Measurements from ENCODE around the gene PTK7. TPM values are rescaled to one million over a fixed set of nuclear protein-coding genes. Genes with fewer than 3 reads are reported as not detected.
A peak's percentile ranks its signal among the peaks of the same experiment; 100 is the strongest.
"Not testable (repeated sequence)": the region's sequence is repeated elsewhere in the genome, so short reads cannot be mapped to it uniquely, and the experiment has no call there.

PTK7 gene
- total RNA-seq, 2 donors from 2014 or later: 3.0 to 10.3 TPM

DNA sequence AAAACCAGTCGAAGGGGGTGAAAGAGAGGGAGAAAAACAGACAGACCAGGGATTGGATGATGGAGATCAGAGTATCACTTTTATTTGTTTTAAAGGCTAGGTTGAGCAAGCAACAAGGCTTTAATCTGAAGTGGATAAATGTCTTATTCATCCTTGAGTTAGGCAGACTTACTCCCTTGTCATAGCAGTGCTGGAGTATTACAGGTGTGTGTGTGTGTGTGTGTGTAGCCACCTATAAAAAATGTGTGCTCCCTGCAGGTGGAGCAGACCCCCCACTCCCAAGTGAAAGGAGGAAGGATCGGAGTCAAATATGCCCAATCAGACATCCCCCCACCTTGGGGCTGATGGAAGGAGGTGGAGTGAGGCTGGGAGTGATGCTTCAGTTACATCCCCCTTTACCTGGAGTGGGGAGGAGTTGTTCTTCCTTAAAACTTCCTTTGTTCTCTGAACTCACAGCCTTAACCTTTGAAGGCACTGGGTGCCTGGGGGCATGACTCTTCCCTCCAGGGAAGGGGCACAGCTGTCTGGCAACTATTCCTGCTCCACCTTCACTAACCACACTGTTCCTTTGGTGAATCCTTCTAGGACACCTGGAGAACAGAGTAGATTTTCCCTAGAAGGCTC is 27.3 kb downstream of the PTK7 start:
- no peak for DNase-seq (ENCODE audit: low spot score)

DNA sequence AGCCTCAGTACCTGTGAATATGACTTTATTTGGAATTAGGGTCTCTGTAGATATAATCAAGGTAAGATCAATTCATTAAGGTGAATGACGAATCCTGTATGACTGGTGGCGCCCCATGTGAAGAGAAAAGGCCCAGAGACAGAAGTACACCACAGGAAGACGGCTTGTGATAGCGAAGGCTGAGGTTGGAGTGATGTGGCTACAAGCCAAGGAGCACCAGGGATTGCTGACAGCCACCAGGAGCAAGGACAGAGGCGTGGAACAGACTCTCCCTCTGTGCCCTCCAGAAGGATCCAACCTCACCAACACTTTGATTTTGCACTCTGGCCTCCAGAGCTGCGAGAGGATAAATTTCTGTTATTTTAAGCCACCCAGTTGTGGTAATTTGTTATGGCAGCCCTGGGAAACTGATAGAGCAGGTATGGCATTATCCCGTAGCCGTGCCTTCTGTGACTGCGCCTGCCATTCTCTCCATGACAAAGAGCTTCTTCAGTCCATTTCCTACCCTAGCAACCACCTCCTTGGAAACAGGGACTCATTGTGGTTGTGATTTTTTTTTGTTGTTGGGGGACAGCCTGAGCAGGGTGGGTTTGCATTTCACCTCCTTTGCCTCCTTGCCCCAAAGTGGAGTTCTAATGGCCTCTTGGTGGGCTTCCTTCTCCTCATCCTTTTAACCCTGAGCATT is 29.6 kb downstream of the PTK7 start:
- intact Hi-C loops (cut with DNase I): no loop called here
- no peak for DNase-seq (ENCODE audit: low spot score)

More for the DNA sequence above, 27.3 kb downstream of the PTK7 start:
- intact Hi-C loops (cut with DNase I): no loop called here

DNA sequence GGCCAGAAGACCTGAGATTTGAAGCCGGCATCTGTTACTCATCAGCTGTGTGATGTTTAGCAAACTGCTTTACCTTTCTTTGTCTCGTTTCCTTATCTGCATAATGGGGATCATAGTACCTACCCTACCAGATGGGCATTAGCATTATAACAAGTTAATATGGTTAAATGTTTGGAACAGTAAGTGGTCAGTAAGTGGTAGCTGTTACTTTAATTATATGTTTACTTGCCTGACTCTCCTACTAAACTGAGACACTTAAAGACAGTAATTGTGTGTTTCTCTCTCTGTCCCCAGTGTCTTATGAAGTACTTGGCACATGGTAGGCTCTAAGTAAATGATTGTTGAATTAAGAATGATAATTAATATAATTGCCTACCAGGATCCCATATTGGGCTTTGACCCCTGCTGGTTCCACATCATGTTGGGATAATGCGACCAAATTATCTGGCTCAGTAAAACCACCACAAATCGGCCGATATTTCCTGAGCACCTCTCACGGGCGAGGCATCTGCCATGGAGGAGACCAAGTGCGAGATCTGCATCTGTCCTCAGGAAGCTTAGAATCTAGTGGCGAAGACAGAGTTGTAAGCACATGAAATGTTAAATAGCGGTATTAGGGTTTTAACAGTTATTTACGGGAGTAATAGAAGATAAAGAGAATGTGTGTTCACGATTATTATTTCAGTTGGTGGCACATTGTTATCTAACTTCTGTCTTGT is 31.4 kb downstream of the PTK7 start:
- intact Hi-C loops (cut with DNase I): no loop called here
- peak; percentile 23 for DNase-seq (ENCODE audit: low spot score)

DNA sequence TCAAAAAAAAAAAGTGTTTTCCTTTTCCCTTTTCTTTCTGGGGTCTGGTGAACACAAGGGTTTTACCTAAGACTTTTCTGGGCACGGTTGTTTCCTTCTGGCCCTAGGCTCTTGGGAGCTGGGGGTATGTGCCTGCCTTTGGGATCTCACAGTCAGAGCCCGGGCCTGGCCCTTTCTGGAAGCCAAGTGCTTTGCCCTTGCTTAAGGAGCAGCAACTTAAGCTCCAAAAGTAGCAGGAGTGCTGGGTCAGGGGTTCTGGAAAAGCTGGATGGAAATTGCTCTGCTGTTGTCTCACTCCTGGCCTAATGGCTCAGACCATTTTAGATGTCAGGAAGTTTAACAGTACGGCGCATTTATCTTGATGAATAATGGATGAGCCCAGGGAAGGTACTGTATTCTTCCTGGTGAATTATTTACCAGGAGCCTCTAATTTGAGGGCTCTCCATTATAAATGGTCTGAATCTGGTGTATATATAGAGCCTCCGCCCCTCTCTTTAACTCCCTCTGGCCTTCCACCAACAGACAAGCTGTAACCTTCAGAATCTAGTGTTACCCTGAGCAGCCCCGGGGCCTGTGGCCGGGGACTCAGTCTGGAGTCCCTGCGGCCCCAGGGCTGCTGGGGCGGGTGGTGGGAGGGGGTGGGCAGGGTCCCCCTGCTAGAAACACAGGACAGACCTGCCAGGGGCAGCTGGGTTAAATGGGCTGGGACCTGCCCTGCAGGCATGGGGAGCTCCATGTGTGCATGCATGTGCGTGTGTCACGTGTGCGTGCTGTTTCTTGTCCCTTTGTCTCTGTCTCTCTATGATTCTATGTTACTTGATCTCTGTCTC is 37.5 kb downstream of the PTK7 start:
- DNase-seq (ENCODE audit: low spot score): peak; percentile 75
- intact Hi-C loops (cut with DNase I): no loop called here

DNA sequence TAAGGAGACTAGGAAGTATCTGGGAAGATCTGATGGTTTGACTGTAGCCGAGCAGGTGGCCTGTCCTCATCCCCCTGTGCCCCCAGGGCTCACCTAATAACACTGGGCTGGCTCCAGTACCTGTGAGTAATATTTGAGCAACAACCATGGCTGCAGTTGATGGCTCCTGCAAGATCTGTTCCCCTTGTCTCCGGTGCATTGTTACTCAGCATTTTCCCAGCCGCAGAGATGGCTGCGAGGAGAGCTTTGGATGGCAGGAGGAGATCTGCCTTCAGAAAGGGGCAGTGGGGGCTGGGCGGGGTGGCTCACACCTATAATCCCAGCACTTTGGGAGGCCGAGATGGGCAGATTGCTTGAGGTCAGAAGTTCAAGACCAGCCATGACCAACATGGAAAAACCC is 39.3 kb downstream of the PTK7 start:
- peak; percentile 49 for DNase-seq (ENCODE audit: low spot score)
- intact Hi-C loops (cut with DNase I): no loop called here

DNA sequence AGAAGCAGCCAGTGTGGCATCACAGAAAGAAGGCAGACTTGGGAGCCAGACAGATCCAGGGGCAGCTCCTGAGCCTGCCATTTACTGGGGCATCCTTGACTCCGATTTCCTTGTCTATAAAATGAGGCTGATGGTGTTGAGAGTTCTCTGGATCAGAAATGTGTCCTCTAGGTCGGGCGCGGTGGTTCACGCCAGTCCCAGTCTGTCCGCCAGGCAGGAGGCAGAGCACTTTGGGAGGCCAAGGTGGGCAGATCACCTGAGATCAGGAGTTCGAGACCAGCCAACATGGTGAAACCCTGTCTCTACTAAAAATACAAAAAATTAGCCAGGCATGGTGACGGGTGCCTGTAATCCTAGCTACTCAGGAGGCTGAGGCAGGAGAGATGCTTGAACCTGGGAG is 41.4 kb downstream of the PTK7 start:
- intact Hi-C loops (cut with DNase I): not testable (repeated sequence)
- DNase-seq (ENCODE audit: low spot score): peak; percentile 35

DNA sequence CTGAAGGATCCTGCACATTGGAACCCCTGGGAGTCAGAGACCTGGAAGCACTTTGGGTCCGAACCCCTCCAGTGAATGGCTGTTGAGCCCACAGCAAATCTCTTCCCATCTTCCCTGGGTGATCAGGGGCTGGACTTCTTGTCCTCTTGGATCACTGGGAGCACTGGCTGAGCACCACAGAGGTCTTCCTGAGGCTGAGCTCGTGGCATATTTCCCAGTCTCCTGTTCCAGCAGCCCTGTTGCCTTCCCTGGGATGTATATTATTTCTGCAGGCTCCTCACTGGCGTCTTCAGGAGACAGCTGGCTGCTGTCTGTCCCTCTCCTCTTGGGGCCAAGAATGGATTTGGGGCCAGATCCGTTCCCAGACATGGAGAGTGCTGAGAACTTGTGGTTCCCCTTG is 43.4 kb downstream of the PTK7 start:
- intact Hi-C loops (cut with DNase I): no loop called here
- peak; percentile 61 for DNase-seq (ENCODE audit: low spot score)

DNA sequence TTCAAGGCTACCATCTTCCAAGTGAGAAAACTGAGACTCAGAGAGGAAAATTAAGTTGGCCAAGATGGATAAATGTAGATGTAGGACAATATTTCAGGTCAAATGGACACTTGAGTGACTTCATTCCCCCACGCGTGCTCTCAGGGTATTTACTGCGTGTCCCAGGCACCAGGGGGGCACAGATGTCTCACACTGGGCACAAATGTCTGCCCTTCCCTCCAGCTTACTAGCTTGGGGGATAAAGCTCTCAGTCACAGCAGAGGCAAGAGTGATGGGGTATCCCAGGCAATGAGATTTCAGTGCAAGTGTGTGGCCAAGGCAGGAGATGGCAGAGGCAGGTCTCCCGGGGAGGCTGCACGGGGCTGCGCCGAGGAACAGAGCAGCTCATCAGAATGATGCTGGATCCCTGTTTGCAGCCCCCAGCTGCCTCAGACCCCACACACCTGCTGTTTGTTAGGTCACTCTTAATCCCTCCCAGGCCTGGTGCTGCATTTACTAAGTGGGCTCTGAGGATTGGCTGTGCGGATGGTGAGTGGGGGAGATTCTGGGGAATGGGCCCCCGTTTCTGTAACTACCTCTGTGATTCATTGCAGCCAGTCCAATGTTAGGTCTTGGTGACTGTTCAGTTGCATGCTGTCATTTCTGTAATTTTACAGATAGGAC is 44.1 kb downstream of the PTK7 start:
- intact Hi-C loops (cut with DNase I): loop anchor here in 1 of 2 donors (10.0 kb wide), 2 partner anchors 55 to 115 kb away; no protein-coding TSS in a partner anchor
- DNase-seq (ENCODE audit: low spot score): peak; percentile 61

DNA sequence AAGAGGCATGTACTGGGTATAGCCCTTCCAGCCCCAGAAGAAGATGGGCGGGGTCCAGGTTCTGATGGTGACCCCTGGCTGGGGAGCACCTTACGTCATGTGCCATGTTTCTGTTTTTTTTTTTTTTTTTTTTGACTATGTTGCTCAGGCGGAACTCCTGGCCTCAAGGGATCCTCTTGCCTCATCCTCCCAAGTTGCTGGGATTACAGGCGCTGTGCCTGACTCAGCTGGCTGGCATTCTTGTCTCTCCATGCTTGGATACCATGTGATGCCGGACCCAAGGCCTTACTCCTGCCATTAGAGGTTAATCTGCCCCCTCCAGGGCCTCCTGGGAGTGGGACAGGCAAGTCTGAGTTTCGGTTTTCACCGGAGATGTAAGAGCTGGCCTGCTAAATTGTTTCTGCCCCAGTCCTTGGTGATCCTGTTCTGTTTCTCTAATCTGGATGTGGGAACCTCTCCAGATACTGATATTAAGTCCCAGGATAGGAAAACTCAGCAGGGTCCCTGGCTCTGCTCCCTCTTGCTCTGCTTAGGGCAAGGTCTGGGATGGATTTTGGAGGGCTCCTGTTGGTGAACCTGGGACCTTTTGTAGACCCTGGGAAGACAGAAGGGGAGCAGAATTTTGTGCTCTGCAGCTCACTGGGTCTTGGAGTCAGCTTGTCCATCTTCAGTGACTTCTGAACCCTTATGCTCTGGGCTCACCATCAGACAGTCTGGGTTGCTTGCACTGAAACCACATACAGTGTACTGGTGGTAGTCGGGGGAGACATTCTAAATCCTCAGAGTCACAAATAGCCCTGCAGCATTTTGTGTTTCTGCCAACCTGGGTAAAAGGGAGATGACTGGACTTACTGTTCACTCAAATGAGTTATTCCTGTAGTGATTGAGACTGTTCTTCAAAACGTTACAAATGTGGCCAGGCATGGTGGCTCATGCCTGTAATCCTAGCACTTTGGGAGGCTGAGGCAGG is 45.1 kb downstream of the PTK7 start:
- intact Hi-C loops (cut with DNase I): loop anchor here in 1 of 2 donors (10.0 kb wide), 2 partner anchors 56 to 116 kb away; no protein-coding TSS in a partner anchor

DNA sequence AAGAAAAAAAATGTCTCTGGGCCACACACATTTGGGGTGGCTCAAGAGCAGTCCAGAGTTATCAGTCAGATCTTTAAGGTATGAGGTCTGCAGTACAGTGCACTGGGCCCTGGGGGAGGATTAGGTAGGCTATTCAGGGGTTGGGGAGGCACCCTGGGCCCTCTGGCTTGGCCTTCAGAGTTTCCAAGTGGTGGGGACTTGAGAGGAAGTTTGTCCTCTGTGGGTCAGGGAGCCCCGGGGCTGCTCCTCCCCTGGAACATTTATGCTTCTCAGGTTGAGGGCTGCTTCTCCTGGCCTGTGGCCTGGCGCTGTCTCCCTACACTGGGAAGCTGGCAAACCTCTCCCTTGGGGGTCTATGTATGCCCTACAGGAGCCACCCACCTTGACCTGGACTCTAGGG is 46.0 kb downstream of the PTK7 start:
- intact Hi-C loops (cut with DNase I): loop anchor here in 1 of 2 donors (10.0 kb wide), 2 partner anchors 57 to 117 kb away; no protein-coding TSS in a partner anchor
- DNase-seq (ENCODE audit: low spot score): peak; percentile 62

More for the DNA sequence above, 45.1 kb downstream of the PTK7 start:
- DNase-seq (ENCODE audit: low spot score): peak; percentile 94

DNA sequence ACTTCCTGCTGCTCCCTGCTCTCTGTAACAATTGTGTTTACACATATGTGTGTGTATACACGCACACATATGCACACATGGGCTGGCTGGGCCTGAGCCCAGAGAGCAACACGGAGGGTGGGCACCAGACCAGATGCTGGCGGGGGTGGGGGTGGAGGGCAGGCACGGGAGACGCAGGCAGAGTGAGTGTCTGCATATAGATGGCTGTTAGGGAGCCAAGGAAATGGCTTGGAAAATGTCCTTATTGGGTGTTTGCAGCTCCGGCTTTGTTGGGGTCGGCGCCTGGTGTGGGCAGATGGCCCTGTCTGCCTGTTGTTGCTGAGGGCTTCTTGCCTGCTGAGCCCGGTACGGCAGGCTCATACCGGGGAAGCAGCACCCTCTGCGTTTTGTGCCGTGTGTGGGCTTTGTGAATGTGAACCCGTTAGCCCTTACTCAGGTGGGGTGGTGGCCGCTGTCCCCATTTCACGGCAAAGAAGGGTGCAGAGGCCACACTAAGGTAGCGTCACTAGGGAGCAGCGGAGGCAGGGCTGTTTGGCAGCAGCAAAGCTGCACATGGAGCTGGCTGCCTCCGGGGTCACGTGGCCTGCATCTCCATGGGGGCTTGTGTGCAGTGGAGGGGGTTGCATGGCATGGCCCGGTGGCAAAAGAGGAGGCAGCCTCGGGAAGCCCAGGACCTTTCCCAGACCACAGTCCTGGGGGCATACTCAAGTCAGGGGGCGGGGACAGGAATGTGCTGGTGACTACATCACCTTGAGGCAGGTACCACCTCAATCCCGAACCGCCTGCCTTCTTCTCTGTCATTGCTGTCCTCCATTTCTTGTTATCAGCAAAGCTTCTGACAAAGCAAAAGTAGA is 47.6 kb downstream of the PTK7 start:
- intact Hi-C loops (cut with DNase I): loop anchor here in 1 of 2 donors (1.0 to 10.0 kb wide), 3 partner anchors 23 to 119 kb away; no protein-coding TSS in a partner anchor
- DNase-seq (ENCODE audit: low spot score): peak; percentile 73

DNA sequence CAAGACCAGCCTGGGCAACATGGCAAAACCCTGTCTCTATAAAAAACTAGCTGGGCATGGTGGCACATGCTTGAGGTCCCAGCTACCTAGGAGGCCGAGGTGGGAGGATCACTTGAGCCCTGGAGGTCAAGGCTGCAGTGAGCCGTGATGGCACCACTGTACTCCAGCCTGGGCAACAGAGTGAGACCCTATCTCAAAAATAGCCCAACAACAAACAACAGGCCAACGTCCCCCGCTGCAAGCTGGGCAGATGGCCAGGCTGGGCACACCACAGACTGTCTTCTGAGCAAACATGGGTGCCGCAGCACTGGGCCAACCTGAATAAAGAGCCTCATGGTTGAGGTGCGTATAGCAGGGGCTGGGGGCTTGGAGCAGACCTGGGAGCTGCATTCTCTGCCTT is 48.4 kb downstream of the PTK7 start:
- peak; percentile 77 for DNase-seq (ENCODE audit: low spot score)
- intact Hi-C loops (cut with DNase I): loop anchor here in 1 of 2 donors (10.0 kb wide), 2 partner anchors 60 to 120 kb away; no protein-coding TSS in a partner anchor

DNA sequence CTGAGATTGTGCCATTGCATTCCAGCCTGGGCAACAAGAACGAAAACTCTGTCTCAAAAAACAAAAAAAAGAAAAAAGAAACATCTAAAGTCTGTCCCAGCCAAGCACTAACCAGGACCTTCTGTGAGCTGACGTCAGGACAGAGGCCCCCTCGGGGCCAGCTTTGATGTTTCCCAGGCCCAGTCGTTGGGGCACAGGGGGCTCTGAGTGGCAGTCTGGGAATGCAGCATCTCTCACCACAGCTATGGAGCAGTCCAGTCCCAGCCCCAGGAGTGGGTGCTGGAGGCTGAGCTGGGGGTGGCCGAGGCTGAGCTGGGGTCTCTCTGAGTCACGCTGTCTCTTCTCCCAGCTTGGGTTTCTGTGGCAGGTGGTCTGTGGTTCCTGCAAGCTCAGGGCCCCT is 49.0 kb downstream of the PTK7 start:
- peak; percentile 70 for DNase-seq (ENCODE audit: low spot score)
- intact Hi-C loops (cut with DNase I): loop anchor here (5.0 to 10.0 kb wide), 3 partner anchors 60 to 223 kb away; no protein-coding TSS in a partner anchor

DNA sequence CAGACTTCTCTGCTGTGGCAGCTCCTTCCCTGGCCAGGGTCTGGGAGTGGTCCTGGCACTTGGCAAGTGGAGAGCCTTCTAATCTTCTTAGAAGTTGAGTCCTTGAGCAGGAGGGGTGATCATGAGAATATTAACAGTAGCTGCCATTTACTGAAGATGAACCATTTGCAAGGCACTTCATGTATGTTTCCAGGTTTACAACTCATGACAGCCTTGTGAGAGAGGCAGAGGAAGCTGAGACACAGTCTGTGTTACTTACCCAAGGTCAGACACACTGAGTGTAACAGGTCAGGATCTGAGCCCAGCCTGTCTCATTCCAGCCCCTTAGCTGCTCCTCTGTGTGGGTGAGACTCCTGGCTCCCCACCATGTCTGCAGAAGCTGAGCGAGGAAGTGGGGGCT is 49.4 kb downstream of the PTK7 start:
- no peak for DNase-seq (ENCODE audit: low spot score)
- intact Hi-C loops (cut with DNase I): loop anchor here (5.0 to 10.0 kb wide), 3 partner anchors 61 to 223 kb away; no protein-coding TSS in a partner anchor

DNA sequence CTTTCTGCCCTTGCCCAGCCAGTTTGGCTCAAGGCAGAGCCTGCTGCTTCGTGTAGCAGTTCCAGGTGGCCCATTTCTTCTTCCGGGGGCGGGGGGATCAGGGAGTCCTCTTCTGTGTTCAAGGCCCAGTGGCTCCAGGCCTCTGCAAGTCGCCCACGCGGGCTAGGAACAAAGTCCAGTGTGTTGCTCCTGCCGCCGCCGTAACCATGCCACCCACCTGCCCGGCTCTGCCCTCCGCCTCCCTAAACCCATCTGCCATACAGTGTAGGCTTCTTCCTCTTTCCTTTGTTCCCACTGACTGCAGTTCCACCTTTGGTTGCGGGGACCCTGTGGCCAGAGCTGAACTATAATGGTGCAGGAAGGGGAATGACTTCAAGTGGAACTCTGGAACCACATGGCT is 51.1 kb downstream of the PTK7 start:
- intact Hi-C loops (cut with DNase I): loop anchor here (5.0 to 10.0 kb wide), 3 partner anchors 62 to 225 kb away; no protein-coding TSS in a partner anchor
- no peak for DNase-seq (ENCODE audit: low spot score)

DNA sequence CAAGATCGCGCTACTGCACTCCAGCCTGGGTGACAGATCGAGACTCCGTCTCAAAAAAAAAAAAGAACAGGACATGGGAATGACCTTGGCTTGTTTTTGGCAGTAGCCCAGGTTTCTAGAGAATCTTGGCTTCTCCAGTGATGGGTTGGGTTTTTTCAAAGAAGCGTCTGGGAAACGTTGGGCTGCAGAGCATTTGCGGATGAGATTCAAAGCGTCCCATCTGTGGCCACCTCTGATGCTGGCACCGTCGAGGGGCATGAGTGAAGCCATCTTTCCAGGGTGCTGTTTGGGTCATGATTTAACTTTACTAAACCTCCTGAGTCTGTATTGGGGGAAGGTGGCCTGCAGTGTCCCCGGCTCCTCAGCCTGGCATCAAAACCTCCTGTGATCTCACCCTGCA is 51.8 kb downstream of the PTK7 start:
- intact Hi-C loops (cut with DNase I): loop anchor here (5.0 to 10.0 kb wide), 3 partner anchors 63 to 226 kb away; no protein-coding TSS in a partner anchor

More for the DNA sequence above, 51.8 kb downstream of the PTK7 start:
- no peak for DNase-seq (ENCODE audit: low spot score)

Data from posterior vena cava (tissue), 2 donors.